OCI-LY7 (cell line): Measurements from ENCODE around the gene PRR33. TPM values are rescaled to one million over a fixed set of nuclear protein-coding genes. Genes with fewer than 3 reads are reported as not detected.
A peak's percentile ranks its signal among the peaks of the same experiment; 100 is the strongest.

Source experiments
- BruUV-seq: library from RNA; stranded (reverse); fragments of 400-500 nt; replicated peaks from 2 replicates; lab custom pipeline; 2021; lab: Mats Ljungman, UMichigan
- CTCF ChIA-PET: fragments of 300-600 bp; sonication (Branson Sonifier 250); formaldehyde crosslinking; loops from one replicate; lab custom pipeline; 2022; ENCODE audit warnings: antibody characterized with exemption; ENCODE audit not compliant: unreplicated experiment; lab: Charles Lee
- POLR2A ChIA-PET: fragments of 300-600 bp; sonication (Branson Sonifier 250); formaldehyde crosslinking; loops from one replicate; lab custom pipeline; 2022; ENCODE audit warnings: antibody characterized with exemption; lab: Charles Lee
- DNase-seq: peaks from one replicate; pipeline ENCODE4 v3.0.0-alpha.2; 2015; ENCODE audit warnings: low spot score
- H2AFZ ChIP-seq: fragments of 200-600 bp; sonication (generic), shearing (Covaris generic); 2 replicates; pipeline ENCODE4 v1.6.1; 2014; ENCODE audit warnings: mild to moderate bottlenecking, antibody characterized with exemption, low read length, moderate library complexity
- H3K27ac ChIP-seq: fragments of 200-600 bp; sonication (generic); 2 replicates; pipeline ENCODE4 v1.5.1; 2014; ENCODE audit warnings: mixed run types, low read depth, mild to moderate bottlenecking, moderate library complexity, low read length, inconsistent platforms; ENCODE audit not compliant: poor library complexity, severe bottlenecking
- H3K36me3 ChIP-seq: fragments of 200-600 bp; sonication (generic); 2 replicates; pipeline ENCODE4 v1.6.1; 2014; ENCODE audit warnings: mild to moderate bottlenecking, antibody characterized with exemption, low read length, moderate library complexity, mixed read lengths; ENCODE audit not compliant: insufficient read depth
- H3K4me1 ChIP-seq: fragments of 200-600 bp; sonication (generic); 2 replicates; pipeline ENCODE4 v1.5.1; 2014; ENCODE audit warnings: mild to moderate bottlenecking, low read length; ENCODE audit not compliant: insufficient read depth, poor library complexity, severe bottlenecking
- H3K4me2 ChIP-seq: fragments of 200-600 bp; sonication (generic); 2 replicates; pipeline ENCODE4 v1.6.1; 2014; ENCODE audit warnings: mild to moderate bottlenecking, low read length
- H3K4me3 ChIP-seq: fragments of 200-600 bp; sonication (generic); 2 replicates; pipeline ENCODE4 v1.5.1; 2014; ENCODE audit warnings: mild to moderate bottlenecking, low read depth, low read length; ENCODE audit not compliant: poor library complexity, severe bottlenecking
- H3K79me2 ChIP-seq: fragments of 200-600 bp; sonication (generic); 2 replicates; pipeline ENCODE4 v1.6.1; 2016; ENCODE audit warnings: low read depth, mild to moderate bottlenecking, low read length, moderate library complexity, mixed read lengths; ENCODE audit not compliant: insufficient read depth
- H3K9me2 ChIP-seq: fragments of 200-600 bp; sonication (generic); 2 replicates; pipeline ENCODE4 v1.6.1; 2016; ENCODE audit warnings: mild to moderate bottlenecking, low read length, mixed read lengths; ENCODE audit not compliant: insufficient read depth
- H3K9me3 ChIP-seq: fragments of 200-600 bp; sonication (generic); 2 replicates; pipeline ENCODE4 v1.6.1; 2014; ENCODE audit warnings: mild to moderate bottlenecking, mixed run types, low read length, mixed read lengths
- H4K20me1 ChIP-seq: fragments of 200-600 bp; sonication (generic); 2 replicates; pipeline ENCODE4 v1.6.1; 2014; ENCODE audit warnings: mild to moderate bottlenecking, antibody characterized with exemption, low read length, moderate library complexity, mixed read lengths; ENCODE audit not compliant: insufficient read depth
- EZH2phosphoT487 ChIP-seq: fragments of 200-600 bp; sonication (generic); IDR thresholded peaks from 2 replicates; pipeline ENCODE4 v1.6.1; 2018; ENCODE audit warnings: low read depth, borderline replicate concordance, mild to moderate bottlenecking, mixed run types, antibody characterized with exemption, low read length, moderate library complexity, mixed read lengths
- intact Hi-C: fragments of 100-400 bp; cut with micrococcal nuclease; formaldehyde crosslinking; loops from one replicate; pipeline ENCODE4 v1.10.0; 2022; ENCODE audit not compliant: unreplicated experiment
- total RNA-seq, 2 experiments: library from RNA; depleted of rRNA in 1 of 2; stranded (reverse); fragments of >200 nt in 1 of 2; shearing (Covaris generic) in 1 of 2; gene quantifications; 2 replicates each; pipeline ENCODE4 v1.2.3, GENCODE V29; 2014 to 2022
- TF ChIP-seq, protein P1 (sequence below): fragments of 200-600 bp; sonication (generic); conservative IDR thresholded peaks from 2 replicates; pipeline ENCODE4 v1.5.1; 2014; ENCODE audit warnings: mild to moderate bottlenecking, antibody characterized with exemption, low read length, moderate library complexity, mixed read lengths

Gene PRR33
- total RNA-seq, 2 experiments from 2014 or later = not detected

DNA sequence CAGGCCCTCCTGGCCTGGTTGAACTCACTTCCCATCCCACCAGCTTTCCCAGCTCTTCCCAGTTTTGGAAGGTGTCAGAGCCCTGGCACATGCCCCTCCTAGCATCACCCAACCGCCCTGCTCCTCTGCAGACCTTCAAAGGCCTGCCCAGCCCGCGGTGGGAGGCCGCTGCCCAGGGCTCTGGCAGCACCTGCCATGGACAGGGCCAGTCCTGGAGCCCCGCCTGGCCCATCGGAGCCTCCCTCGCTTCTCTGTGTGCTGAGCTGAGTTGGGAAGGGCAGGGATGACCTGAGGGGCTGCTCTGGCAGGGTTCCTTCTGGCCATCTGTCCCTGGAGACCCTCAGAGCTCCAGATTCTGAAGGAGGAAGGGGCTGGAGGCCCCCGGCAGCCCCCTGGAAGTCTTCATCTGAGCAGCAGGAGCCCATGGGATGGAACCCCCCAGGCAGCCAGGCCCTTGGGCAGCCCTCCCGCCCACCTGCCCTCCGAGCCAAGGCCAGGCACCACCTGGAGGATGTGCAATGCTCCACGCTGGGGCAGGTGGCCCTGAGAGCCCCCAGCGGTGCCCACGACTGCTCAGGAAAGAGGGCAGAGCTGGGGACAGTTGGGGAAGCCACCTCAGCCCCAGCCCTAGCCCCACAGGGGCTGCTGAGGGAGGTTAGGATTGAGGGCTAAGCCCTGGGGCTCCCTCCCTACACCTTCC, 35.2 kb downstream of the PRR33 start:
- DNase-seq = no peak
- Histone ChIP-seq H3K9me2 (no peaks in the 10 kb centered on the region), H3K79me2 (peaks cover 29% of the 10 kb centered on the region), H3K36me3 (peaks cover 4% of the 10 kb centered on the region; the same call in 1 of the 2 replicates), H3K4me1 (peaks cover 32% of the 10 kb centered on the region), H3K9me3 (no peaks in the 10 kb centered on the region), H3K4me3 (no peak overlapping the region), H4K20me1 (peaks cover 10% of the 10 kb centered on the region), H3K27ac (no peak overlapping the region), H2AFZ (no peak overlapping the region), H3K4me2 (no peak overlapping the region)
- intact Hi-C loops = no loop called here
- TF ChIP-seq, protein P1, sequence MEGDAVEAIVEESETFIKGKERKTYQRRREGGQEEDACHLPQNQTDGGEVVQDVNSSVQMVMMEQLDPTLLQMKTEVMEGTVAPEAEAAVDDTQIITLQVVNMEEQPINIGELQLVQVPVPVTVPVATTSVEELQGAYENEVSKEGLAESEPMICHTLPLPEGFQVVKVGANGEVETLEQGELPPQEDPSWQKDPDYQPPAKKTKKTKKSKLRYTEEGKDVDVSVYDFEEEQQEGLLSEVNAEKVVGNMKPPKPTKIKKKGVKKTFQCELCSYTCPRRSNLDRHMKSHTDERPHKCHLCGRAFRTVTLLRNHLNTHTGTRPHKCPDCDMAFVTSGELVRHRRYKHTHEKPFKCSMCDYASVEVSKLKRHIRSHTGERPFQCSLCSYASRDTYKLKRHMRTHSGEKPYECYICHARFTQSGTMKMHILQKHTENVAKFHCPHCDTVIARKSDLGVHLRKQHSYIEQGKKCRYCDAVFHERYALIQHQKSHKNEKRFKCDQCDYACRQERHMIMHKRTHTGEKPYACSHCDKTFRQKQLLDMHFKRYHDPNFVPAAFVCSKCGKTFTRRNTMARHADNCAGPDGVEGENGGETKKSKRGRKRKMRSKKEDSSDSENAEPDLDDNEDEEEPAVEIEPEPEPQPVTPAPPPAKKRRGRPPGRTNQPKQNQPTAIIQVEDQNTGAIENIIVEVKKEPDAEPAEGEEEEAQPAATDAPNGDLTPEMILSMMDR = no peak
- no peak for TF ChIP-seq EZH2phosphoT487
- ChIA-PET CTCF (no interaction called here), POLR2A (interaction anchor here (0.7 kb wide), 1 partner anchor 56 kb away, joined by 3 read pairs; no protein-coding TSS in a partner anchor)
- no TSS peak for BruUV-seq

DNA sequence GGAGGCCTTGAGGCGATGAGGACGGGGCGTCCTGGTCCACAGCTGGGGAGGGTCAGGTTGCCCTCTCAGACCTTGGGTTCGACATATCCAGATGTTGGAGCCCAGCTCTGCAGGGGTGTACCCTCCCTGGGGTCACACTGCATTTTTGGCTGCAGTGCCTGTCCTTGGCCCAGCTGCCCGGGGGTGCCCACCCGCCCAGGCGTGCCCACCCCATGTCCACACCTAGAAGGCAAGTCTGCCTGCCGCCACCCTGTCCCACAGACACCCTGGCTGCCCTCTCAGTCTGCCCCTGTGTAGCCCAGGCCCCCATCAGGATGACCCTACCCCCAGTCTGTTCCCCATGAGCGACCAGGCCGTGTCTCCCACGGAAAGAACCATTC, 35.8 kb downstream of the PRR33 start:
- H3K9me3 ChIP-seq = no peaks in the 10 kb centered on the region
- no peak for DNase-seq
- ChIA-PET CTCF (no interaction called here), POLR2A (no interaction called here)
- peak overlapping the region; percentile 85; the same call in 1 of the 2 replicates for H3K4me2 ChIP-seq
- intact Hi-C loops = loop anchor here (2.0 kb wide), 1 partner anchor 27 kb away; no protein-coding TSS in a partner anchor
- H3K27ac ChIP-seq = no peak overlapping the region
- peaks cover 29% of the 10 kb centered on the region for H3K79me2 ChIP-seq
- BruUV-seq = no TSS peak
- peaks cover 38% of the 10 kb centered on the region for H3K4me1 ChIP-seq
- peaks cover 10% of the 10 kb centered on the region for H4K20me1 ChIP-seq
- TF ChIP-seq, protein P1 = no peak
- H2AFZ ChIP-seq = no peak overlapping the region
- no peaks in the 10 kb centered on the region for H3K9me2 ChIP-seq
- H3K36me3 ChIP-seq = peaks cover 4% of the 10 kb centered on the region; the same call in 1 of the 2 replicates
- no peak overlapping the region for H3K4me3 ChIP-seq
